Sigmoid colon (tissue), 3 donors: Measurements from ENCODE around the gene USP7.

ENCODE experiments used
- POLR2A ChIP-seq, 2 donors: fragments of 450-650 bp; IDR thresholded peaks; one replicate each; pipeline ENCODE4 v1.6.1; 2016; ENCODE audit warnings: antibody characterized with exemption in 2 of 2, mild to moderate bottlenecking in 2 of 2, moderate library complexity in 2 of 2
- TF ChIP-seq, protein P1 (sequence below), 4 experiments: fragments of 450-650 bp in 3 of 4; fragments of 200-600 bp in 1 of 4; IDR thresholded peaks; one replicate each; pipeline ENCODE4 v1.5.1; 2016 to 2019; ENCODE audit warnings: antibody characterized with exemption in 4 of 4, mild to moderate bottlenecking in 3 of 4, moderate library complexity in 2 of 4

DNA sequence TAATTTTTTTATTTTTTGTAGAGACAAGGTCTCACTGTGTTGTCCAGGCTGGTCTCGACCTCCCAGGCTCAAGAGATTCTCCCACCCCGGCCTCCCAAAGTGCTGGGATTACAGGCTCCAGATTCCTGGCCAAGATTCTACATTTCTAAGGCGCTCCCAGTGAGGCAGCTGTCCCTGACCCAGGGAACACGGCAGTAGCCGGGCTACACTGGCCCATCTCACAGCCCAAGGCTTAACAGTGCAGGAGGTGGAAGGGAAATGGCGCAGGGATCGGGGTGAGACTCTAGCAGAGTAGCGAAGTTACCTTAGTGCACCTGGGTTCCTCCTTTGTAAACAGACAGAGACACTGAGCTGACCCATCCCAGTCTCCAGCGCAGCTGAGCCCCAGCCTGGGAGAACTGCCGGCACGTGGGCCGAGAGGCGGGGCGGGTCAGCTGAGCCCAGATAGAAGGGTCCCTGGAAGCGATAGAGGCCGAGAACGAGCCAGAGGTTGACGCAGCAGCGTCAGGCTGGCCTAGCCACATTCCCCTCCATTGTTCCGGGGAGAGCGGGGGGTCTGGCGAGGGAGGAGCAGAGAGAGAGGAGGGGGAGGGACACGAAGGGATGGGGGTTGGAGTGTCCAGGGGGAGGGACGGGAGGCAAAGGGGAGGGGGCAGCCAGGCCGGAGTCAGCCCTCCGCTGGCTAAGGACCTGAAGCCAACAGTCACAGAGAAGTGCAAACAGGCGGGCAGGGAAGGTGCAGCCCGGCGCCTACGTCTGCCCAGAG, 97.4 kb downstream of the USP7 start:
- no peak for TF ChIP-seq POLR2A (IDR thresholded peaks at IDR 0.05)
- TF ChIP-seq, protein P1, sequence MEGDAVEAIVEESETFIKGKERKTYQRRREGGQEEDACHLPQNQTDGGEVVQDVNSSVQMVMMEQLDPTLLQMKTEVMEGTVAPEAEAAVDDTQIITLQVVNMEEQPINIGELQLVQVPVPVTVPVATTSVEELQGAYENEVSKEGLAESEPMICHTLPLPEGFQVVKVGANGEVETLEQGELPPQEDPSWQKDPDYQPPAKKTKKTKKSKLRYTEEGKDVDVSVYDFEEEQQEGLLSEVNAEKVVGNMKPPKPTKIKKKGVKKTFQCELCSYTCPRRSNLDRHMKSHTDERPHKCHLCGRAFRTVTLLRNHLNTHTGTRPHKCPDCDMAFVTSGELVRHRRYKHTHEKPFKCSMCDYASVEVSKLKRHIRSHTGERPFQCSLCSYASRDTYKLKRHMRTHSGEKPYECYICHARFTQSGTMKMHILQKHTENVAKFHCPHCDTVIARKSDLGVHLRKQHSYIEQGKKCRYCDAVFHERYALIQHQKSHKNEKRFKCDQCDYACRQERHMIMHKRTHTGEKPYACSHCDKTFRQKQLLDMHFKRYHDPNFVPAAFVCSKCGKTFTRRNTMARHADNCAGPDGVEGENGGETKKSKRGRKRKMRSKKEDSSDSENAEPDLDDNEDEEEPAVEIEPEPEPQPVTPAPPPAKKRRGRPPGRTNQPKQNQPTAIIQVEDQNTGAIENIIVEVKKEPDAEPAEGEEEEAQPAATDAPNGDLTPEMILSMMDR (IDR thresholded peaks at IDR 0.05), result no peak
